Omental fat pad (tissue), 4 donors: ENCODE measurements around the gene NDUFS6. TPM values are rescaled to one million over a fixed set of nuclear protein-coding genes. Genes with fewer than 3 reads are reported as not detected.
A peak's percentile ranks its signal among the peaks of the same experiment; 100 is the strongest.

Source experiments
- ATAC-seq: fragments of 150-250 bp; one replicate; pipeline ENCODE4 v1.9.1; 2016; ENCODE audit warnings: mild to moderate bottlenecking, moderate library complexity; ENCODE audit not compliant: low FRiP score
- DNase-seq: peaks from one replicate; pipeline ENCODE4 v3.0.0-alpha.2; 2019; ENCODE audit warnings: low spot score
- CTCF ChIP-seq, 3 donors: fragments of 450-650 bp; IDR thresholded peaks; one replicate each; pipeline ENCODE4 v1.5.1; 2016 to 2017; ENCODE audit warnings: antibody characterized with exemption in 3 of 3, mild to moderate bottlenecking in 3 of 3, moderate library complexity in 2 of 3
- total RNA-seq, 4 donors: library from RNA; depleted of rRNA; stranded (reverse); fragments of >200 nt; gene quantifications; one replicate each; pipeline ENCODE4 v1.1.0, GENCODE V29; 2016

Gene NDUFS6
- total RNA-seq, 4 donors from 2014 or later: 34.3 to 81.2 (median 44.2) TPM

- ATAC-seq: no peak
- no peak for DNase-seq
- TF ChIP-seq CTCF (IDR thresholded peaks at IDR 0.05): no peak
These were observed 29.8 kb upstream of the NDUFS6 start for GRCh38 chr5:1771149-1772065.

- DNase-seq: no peak
- no peak for ATAC-seq
- TF ChIP-seq CTCF (IDR thresholded peaks at IDR 0.05): no peak
These were observed 28.6 kb upstream of the NDUFS6 start for GRCh38 chr5:1772634-1773033.

GRCh38 chr5:1776831-1777230, 24.4 kb upstream of the NDUFS6 start:
- ATAC-seq: no peak
- TF ChIP-seq CTCF (IDR thresholded peaks at IDR 0.05): no peak
- DNase-seq: no peak

GRCh38 chr5:1777281-1778137, 23.7 kb upstream of the NDUFS6 start:
- no peak for TF ChIP-seq CTCF (IDR thresholded peaks at IDR 0.05)
- ATAC-seq: no peak
- no peak for DNase-seq

- DNase-seq (no peak), ATAC-seq (no peak)
- no peak for TF ChIP-seq CTCF (IDR thresholded peaks at IDR 0.05)
These were observed 22.8 kb upstream of the NDUFS6 start for GRCh38 chr5:1778138-1779020.

- DNase-seq (peak; percentile 4), ATAC-seq (no peak)
- no peak for TF ChIP-seq CTCF (IDR thresholded peaks at IDR 0.05)
These were observed 22.1 kb upstream of the NDUFS6 start for GRCh38 chr5:1779021-1779680.
